KOPT-K1 (cell line): Measurements from ENCODE around the gene GHR.

Source experiments
- H3K27ac ChIP-seq: fragments of 200-600 bp; sonication (generic); 2 replicates; pipeline ENCODE4 v1.5.1; 2016; ENCODE audit warnings: antibody characterized with exemption, mild to moderate bottlenecking, low read depth, low read length; ENCODE audit not compliant: poor library complexity, severe bottlenecking
- H3K36me3 ChIP-seq: fragments of 200-600 bp; sonication (generic); 2 replicates; pipeline ENCODE4 v1.5.1; 2017; ENCODE audit warnings: antibody characterized with exemption, mild to moderate bottlenecking, low read length, moderate library complexity; ENCODE audit not compliant: insufficient read depth
- H3K9me3 ChIP-seq: fragments of 200-600 bp; sonication (generic); 2 replicates; pipeline ENCODE4 v1.5.1; 2017; ENCODE audit warnings: antibody characterized with exemption, low read length, mild to moderate bottlenecking; ENCODE audit not compliant: insufficient read depth, poor library complexity, severe bottlenecking

Gene GHR

GRCh38 chr5:42517164-42517563 is 93.9 kb downstream of the GHR start:
- Histone ChIP-seq H3K27ac (no peak overlapping the region), H3K9me3 (no peaks in the 10 kb centered on the region), H3K36me3 (no peaks in the 10 kb centered on the region)

GRCh38 chr5:42518595-42519221 is 95.5 kb downstream of the GHR start:
- Histone ChIP-seq H3K27ac (no peak overlapping the region), H3K9me3 (no peaks in the 10 kb centered on the region), H3K36me3 (no peaks in the 10 kb centered on the region)

GRCh38 chr5:42520203-42520602 is 97.0 kb downstream of the GHR start:
- Histone ChIP-seq H3K9me3 (no peaks in the 10 kb centered on the region), H3K27ac (no peak overlapping the region), H3K36me3 (no peaks in the 10 kb centered on the region)

- no peak overlapping the region for H3K27ac ChIP-seq
- H3K9me3 ChIP-seq = no peaks in the 10 kb centered on the region
- no peaks in the 10 kb centered on the region for H3K36me3 ChIP-seq
Observed at GRCh38 chr5:42520957-42521356, 97.7 kb downstream of the GHR start.

- no peak overlapping the region for H3K27ac ChIP-seq
- H3K36me3 ChIP-seq = no peaks in the 10 kb centered on the region
- H3K9me3 ChIP-seq = no peaks in the 10 kb centered on the region
Observed at GRCh38 chr5:42521406-42521805, 98.2 kb downstream of the GHR start.

- Histone ChIP-seq H3K27ac (no peak overlapping the region), H3K36me3 (no peaks in the 10 kb centered on the region), H3K9me3 (no peaks in the 10 kb centered on the region)
Observed at GRCh38 chr5:42522783-42523182, 99.5 kb downstream of the GHR start.

GRCh38 chr5:42526179-42526578 is 102.9 kb downstream of the GHR start:
- no peak overlapping the region for H3K27ac ChIP-seq
- H3K9me3 ChIP-seq = no peaks in the 10 kb centered on the region
- H3K36me3 ChIP-seq = no peaks in the 10 kb centered on the region

- Histone ChIP-seq H3K36me3 (no peaks in the 10 kb centered on the region), H3K9me3 (no peaks in the 10 kb centered on the region), H3K27ac (no peak overlapping the region)
Observed at GRCh38 chr5:42531611-42532010, 108.4 kb downstream of the GHR start.

- no peaks in the 10 kb centered on the region for H3K36me3 ChIP-seq
- no peak overlapping the region for H3K27ac ChIP-seq
- H3K9me3 ChIP-seq = peaks cover 3% of the 10 kb centered on the region
Observed at GRCh38 chr5:42542106-42542505, 118.9 kb downstream of the GHR start.

GRCh38 chr5:42543774-42544173 is 120.5 kb downstream of the GHR start:
- no peak overlapping the region for H3K27ac ChIP-seq
- H3K9me3 ChIP-seq = peaks cover 3% of the 10 kb centered on the region
- no peaks in the 10 kb centered on the region for H3K36me3 ChIP-seq

GRCh38 chr5:42545038-42545437 is 121.8 kb downstream of the GHR start:
- peaks cover 3% of the 10 kb centered on the region for H3K9me3 ChIP-seq
- H3K27ac ChIP-seq = no peak overlapping the region
- H3K36me3 ChIP-seq = no peaks in the 10 kb centered on the region

GRCh38 chr5:42547141-42547540 is 123.9 kb downstream of the GHR start:
- H3K36me3 ChIP-seq = no peaks in the 10 kb centered on the region

GRCh38 chr5:42547894-42548293 is 124.7 kb downstream of the GHR start:
- H3K36me3 ChIP-seq = no peaks in the 10 kb centered on the region
- H3K9me3 ChIP-seq = no peaks in the 10 kb centered on the region
- H3K27ac ChIP-seq = no peak overlapping the region

More at GRCh38 chr5:42547141-42547540, 123.9 kb downstream of the GHR start:
- Histone ChIP-seq H3K9me3 (no peaks in the 10 kb centered on the region), H3K27ac (no peak overlapping the region)

GRCh38 chr5:42552597-42552996 is 129.4 kb downstream of the GHR start:
- Histone ChIP-seq H3K36me3 (no peaks in the 10 kb centered on the region), H3K9me3 (no peaks in the 10 kb centered on the region), H3K27ac (no peak overlapping the region)

GRCh38 chr5:42553461-42553860 is 130.2 kb downstream of the GHR start:
- no peaks in the 10 kb centered on the region for H3K9me3 ChIP-seq
- no peak overlapping the region for H3K27ac ChIP-seq
- no peaks in the 10 kb centered on the region for H3K36me3 ChIP-seq

GRCh38 chr5:42555010-42555409 is 131.8 kb downstream of the GHR start:
- H3K9me3 ChIP-seq = no peaks in the 10 kb centered on the region
- H3K36me3 ChIP-seq = no peaks in the 10 kb centered on the region
- H3K27ac ChIP-seq = no peak overlapping the region
